K562 (cell line): ENCODE data around the gene IBA57. TPM values are rescaled to one million over a fixed set of nuclear protein-coding genes. Genes with fewer than 3 reads are reported as not detected.
A peak's percentile ranks its signal among the peaks of the same experiment; 100 is the strongest.

ENCODE experiments used
- ATAC-seq: fragments of 200-7000 bp; cut with Tn5 transposase; 3 replicates; pipeline ENCODE4 v1.9.1; 2020; ENCODE audit warnings: moderate library complexity
- BruUV-seq: library from RNA; stranded (reverse); fragments of 400-500 nt; replicated peaks from 2 replicates; lab custom pipeline; 2021; lab: Mats Ljungman, UMichigan
- CTCF ChIA-PET: fragments of 300-600 bp; formaldehyde crosslinking; extraction: SDS; loops from one replicate; lab custom pipeline; 2021; ENCODE audit warnings: low intra/inter-chr PET ratio; lab: Yijun Ruan, JAX
- POLR2A ChIA-PET: fragments of 300-600, 350-650 bp; sonication (Branson Sonifier 250); formaldehyde crosslinking; extraction: SDS; loops from one replicate; lab custom pipeline; 2021; ENCODE audit warnings: antibody characterized with exemption, inconsistent platforms; lab: Yijun Ruan, JAX
- DNase-seq, 4 experiments: peaks; one replicate each; pipeline versions ENCODE4 v3.0.0 to v3.0.0-alpha.2; 2011 to 2018; ENCODE audit warnings: low spot score in 3 of 4, mixed read lengths in 3 of 4; ENCODE audit errors: extremely low read depth in 1 of 4
- FAIRE-seq: peaks from 2 replicates; lab custom pipeline; 2011; peaks lifted over from hg19 to GRCh38; lab: Jason Lieb, UNC
- H2AFZ ChIP-seq: 2 replicates; pipeline ENCODE4 v1.6.0; 2011; ENCODE audit warnings: low read depth, low read length, control low read depth, inconsistent platforms
- H3K27ac ChIP-seq: fragments of 200-600 bp; 3 replicates; pipeline ENCODE4 v1.8.0; 2011; ENCODE audit warnings: low read depth, mild to moderate bottlenecking, control low read depth, inconsistent platforms, low read length, moderate library complexity, mixed read lengths; ENCODE audit errors: extremely low read depth
- H3K27me3 ChIP-seq, 2 experiments: fragments of 300-600 bp in 1 of 2; 2 replicates in 1 of 2; 3 replicates in 1 of 2; pipeline versions ENCODE4 v1.6.0 to v1.8.0; 2011; ENCODE audit warnings: inconsistent platforms in 2 of 2, low read length in 2 of 2, mild to moderate bottlenecking in 1 of 2, mixed read lengths in 1 of 2, moderate library complexity in 1 of 2; ENCODE audit not compliant: control insufficient read depth in 2 of 2, insufficient read depth in 2 of 2
- H3K36me3 ChIP-seq: fragments of 300-600 bp; 3 replicates; pipeline ENCODE4 v1.8.0; 2011; ENCODE audit warnings: mild to moderate bottlenecking, low read length, inconsistent platforms; ENCODE audit not compliant: control insufficient read depth, insufficient read depth
- H3K4me1 ChIP-seq, 2 experiments: fragments of 200-600 bp in 1 of 2; replicated peaks in 1 of 2; 2 replicates in 1 of 2; 3 replicates in 1 of 2; pipeline versions ENCODE4 v1.5.1 to v1.8.0; 2011; ENCODE audit warnings: inconsistent platforms in 2 of 2, low read length in 2 of 2, mild to moderate bottlenecking in 1 of 2, mixed read lengths in 1 of 2, moderate library complexity in 1 of 2; ENCODE audit not compliant: control insufficient read depth in 2 of 2, insufficient read depth in 2 of 2
- H3K4me2 ChIP-seq: 2 replicates; pipeline ENCODE4 v1.6.1; 2011; ENCODE audit warnings: low read length, control low read depth, inconsistent platforms, mixed read lengths; ENCODE audit not compliant: insufficient read depth
- H3K4me3 ChIP-seq: fragments of 200-600 bp; sonication (generic), shearing (Covaris generic); 2 replicates; pipeline ENCODE4 v1.5.1; 2016; ENCODE audit warnings: control low read depth, inconsistent platforms
- H3K79me2 ChIP-seq: fragments of 200-600 bp; 3 replicates; pipeline ENCODE4 v1.8.0; 2011; ENCODE audit warnings: low read length, inconsistent platforms; ENCODE audit not compliant: control insufficient read depth, insufficient read depth
- H3K9ac ChIP-seq, 2 experiments: 2 replicates each; pipeline versions ENCODE4 v1.6.0 to v1.6.1; 2011; ENCODE audit warnings: low read depth in 2 of 2, low read length in 2 of 2, control low read depth in 1 of 2, inconsistent platforms in 1 of 2, mild to moderate bottlenecking in 1 of 2, mixed read lengths in 1 of 2; ENCODE audit not compliant: insufficient read depth in 1 of 2
- H3K9me1 ChIP-seq: one replicate; pipeline ENCODE4 v1.6.0; 2011; ENCODE audit warnings: inconsistent platforms, mild to moderate bottlenecking, low read length, moderate library complexity; ENCODE audit not compliant: control insufficient read depth, insufficient read depth
- H3K9me3 ChIP-seq: replicated peaks from 2 replicates; pipeline ENCODE4 v1.5.1; 2011; ENCODE audit warnings: low read depth, low read length, inconsistent platforms; ENCODE audit not compliant: control insufficient read depth, insufficient read depth
- H4K20me1 ChIP-seq: replicated peaks from 2 replicates; pipeline ENCODE4 v1.6.1; 2011; ENCODE audit warnings: low read length, inconsistent platforms, mixed read lengths; ENCODE audit not compliant: control insufficient read depth, insufficient read depth
- ZBED1 ChIP-seq: IDR thresholded peaks from 2 replicates; pipeline ENCODE4 v1.6.1; 2014
- WGBS: fragments of 100-300 bp; shearing (Covaris generic); methylation state at CpG from one replicate; pipeline ENCODE4 v1.1.6; 2016; ENCODE audit warnings: low coverage, mixed read lengths; ENCODE audit not compliant: insufficient coverage; ENCODE audit errors: missing lambda C conversion rate; 5-methylcytosine and 5-hydroxymethylcytosine counted together
- in situ Hi-C: fragments of 300-500 bp; cut with MboI; formaldehyde crosslinking; loops from 4 replicates; pipeline ENCODE4 v1.15.0; 2018; ENCODE audit warnings: inconsistent platforms, mixed read lengths
- intact Hi-C: fragments of 100-400 bp; cut with micrococcal nuclease; formaldehyde crosslinking; loops from 2 replicates; pipeline ENCODE4 v1.14.2; 2022
- polyA plus RNA-seq, 8 experiments: library from polyadenylated mRNA; depleted of rRNA in 4 of 8; stranded (reverse) in 5 of 8; unstranded in 3 of 8; fragments of >200 nt; fragmentation: Nextera tagmentation in 2 of 8; fragmentation: Illumina TruSeq in 1 of 8; extraction: Ambion mirVana in 2 of 8; extraction: Trizol in 1 of 8; gene quantifications; 2 replicates each; pipeline versions ENCODE4 v1.2.1 to v1.2.3, GENCODE V29; 2011 to 2014; ENCODE audit warnings: inconsistent platforms in 1 of 8, missing spikeins in 1 of 8
- total RNA-seq, 7 experiments: library from RNA; depleted of rRNA in 6 of 7; stranded (reverse); fragments of >200 nt in 6 of 7; fragmentation: Illumina TruSeq in 2 of 7; extraction: Trizol in 2 of 7; gene quantifications; 2 replicates each; pipeline versions ENCODE4 v1.2.1 to v1.2.3, GENCODE V29; 2011 to 2021; ENCODE audit warnings: low replicate concordance in 1 of 7
- TF ChIP-seq, protein P1 (sequence below): sonication (generic); formaldehyde crosslinking; IDR thresholded peaks from 2 replicates; pipeline ENCODE4 v1.8.1; 2023; ENCODE audit warnings: mild to moderate bottlenecking, missing genetic modification reagents

IBA57 gene
- total and polyA plus RNA-seq, 9 of the 15 experiments (the other 6 are each of a cell fraction or from before 2014, with no cell fraction given): 0.77 to 15.5 (median 2.7) TPM

DNA sequence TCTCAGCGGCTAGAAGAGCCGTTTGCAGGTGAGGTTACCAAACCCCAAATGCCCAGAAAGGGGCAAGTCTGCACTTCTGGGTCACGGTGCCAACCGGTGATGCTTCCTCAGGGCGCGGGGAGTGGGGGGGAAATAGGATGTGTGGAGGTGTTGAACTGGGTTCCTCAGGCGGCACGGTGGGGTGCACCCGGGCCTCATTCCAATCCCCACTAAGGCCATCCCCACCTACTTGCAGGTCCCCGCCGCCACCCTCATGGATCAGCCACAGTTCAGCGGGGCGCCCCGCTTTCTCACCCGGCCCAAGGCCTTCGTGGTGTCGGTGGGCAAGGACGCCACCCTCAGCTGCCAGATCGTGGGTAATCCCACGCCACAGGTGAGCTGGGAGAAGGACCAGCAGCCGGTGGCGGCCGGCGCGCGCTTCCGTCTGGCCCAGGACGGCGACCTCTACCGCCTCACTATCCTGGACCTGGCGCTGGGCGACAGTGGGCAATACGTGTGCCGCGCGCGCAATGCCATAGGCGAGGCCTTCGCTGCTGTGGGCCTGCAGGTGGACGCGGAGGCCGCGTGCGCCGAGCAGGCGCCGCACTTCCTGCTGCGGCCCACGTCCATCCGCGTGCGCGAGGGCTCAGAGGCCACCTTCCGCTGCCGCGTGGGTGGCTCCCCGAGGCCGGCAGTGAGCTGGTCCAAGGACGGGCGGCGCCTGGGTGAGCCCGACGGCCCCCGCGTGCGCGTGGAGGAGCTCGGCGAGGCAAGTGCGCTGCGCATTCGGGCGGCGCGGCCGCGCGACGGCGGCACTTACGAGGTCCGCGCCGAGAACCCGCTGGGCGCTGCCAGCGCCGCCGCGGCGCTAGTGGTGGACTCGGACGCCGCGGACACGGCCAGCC is 46.2 kb downstream of the IBA57 start:
- in situ Hi-C loops (no loop called here), intact Hi-C loops (loop anchor here (5.0 kb wide), 1 partner anchor 306 kb away; no protein-coding TSS in a partner anchor)
- Histone ChIP-seq H3K27ac (no peak overlapping the region), H2AFZ (no peak overlapping the region), H3K9me3 (peaks cover 3% of the 10 kb centered on the region; the same call in 1 of the 2 replicates), H3K27me3 (peaks cover 0 to 15% of the 10 kb centered on the region in 2 experiments; a peak in 2 of 5 replicates), H3K4me2 (no peak overlapping the region), H3K9me1 (no peaks in the 10 kb centered on the region), H3K4me1 (peaks cover 0 to 68% of the 10 kb centered on the region in 2 experiments; a peak in 3 of 5 replicates), H4K20me1 (0 out of 2 replicates have a peak, but pooled peaks cover 2% of the 10 kb centered on the region), H3K79me2 (no peaks in the 10 kb centered on the region), H3K4me3 (no peak overlapping the region), H3K36me3 (no peaks in the 10 kb centered on the region), H3K9ac (no peak overlapping the region)
- ChIA-PET CTCF (interaction anchor here (0.6 to 2.4 kb wide), 3 partner anchors 157 to 556 kb away, joined by 4 to 15 read pairs (median 4); no protein-coding TSS in a partner anchor), POLR2A (no interaction called here)
- ATAC-seq (no peak), DNase-seq (no peak), FAIRE-seq (no peak)
- 92% methylated on average over 60 of the region's 96 CpGs for WGBS
- TF ChIP-seq, protein P1, sequence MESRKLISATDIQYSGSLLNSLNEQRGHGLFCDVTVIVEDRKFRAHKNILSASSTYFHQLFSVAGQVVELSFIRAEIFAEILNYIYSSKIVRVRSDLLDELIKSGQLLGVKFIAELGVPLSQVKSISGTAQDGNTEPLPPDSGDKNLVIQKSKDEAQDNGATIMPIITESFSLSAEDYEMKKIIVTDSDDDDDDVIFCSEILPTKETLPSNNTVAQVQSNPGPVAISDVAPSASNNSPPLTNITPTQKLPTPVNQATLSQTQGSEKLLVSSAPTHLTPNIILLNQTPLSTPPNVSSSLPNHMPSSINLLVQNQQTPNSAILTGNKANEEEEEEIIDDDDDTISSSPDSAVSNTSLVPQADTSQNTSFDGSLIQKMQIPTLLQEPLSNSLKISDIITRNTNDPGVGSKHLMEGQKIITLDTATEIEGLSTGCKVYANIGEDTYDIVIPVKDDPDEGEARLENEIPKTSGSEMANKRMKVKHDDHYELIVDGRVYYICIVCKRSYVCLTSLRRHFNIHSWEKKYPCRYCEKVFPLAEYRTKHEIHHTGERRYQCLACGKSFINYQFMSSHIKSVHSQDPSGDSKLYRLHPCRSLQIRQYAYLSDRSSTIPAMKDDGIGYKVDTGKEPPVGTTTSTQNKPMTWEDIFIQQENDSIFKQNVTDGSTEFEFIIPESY (CRISPR knock-in tag): peak; percentile 91
- no peak for TF ChIP-seq ZBED1
- BruUV-seq: no TSS peak
